WI38 (cell line): ENCODE data around the gene SPARCL1.

ENCODE experiments used
- H3K4me3 ChIP-seq: 2 replicates; pipeline ENCODE4 v1.5.1; 2011; ENCODE audit warnings: low read depth, mild to moderate bottlenecking, control low read depth, low read length
- TF ChIP-seq, protein P1 (sequence below): IDR thresholded peaks from 2 replicates; pipeline ENCODE4 v1.5.1; 2012; ENCODE audit warnings: low read depth, mild to moderate bottlenecking, control low read depth, low read length

SPARCL1 gene

DNA sequence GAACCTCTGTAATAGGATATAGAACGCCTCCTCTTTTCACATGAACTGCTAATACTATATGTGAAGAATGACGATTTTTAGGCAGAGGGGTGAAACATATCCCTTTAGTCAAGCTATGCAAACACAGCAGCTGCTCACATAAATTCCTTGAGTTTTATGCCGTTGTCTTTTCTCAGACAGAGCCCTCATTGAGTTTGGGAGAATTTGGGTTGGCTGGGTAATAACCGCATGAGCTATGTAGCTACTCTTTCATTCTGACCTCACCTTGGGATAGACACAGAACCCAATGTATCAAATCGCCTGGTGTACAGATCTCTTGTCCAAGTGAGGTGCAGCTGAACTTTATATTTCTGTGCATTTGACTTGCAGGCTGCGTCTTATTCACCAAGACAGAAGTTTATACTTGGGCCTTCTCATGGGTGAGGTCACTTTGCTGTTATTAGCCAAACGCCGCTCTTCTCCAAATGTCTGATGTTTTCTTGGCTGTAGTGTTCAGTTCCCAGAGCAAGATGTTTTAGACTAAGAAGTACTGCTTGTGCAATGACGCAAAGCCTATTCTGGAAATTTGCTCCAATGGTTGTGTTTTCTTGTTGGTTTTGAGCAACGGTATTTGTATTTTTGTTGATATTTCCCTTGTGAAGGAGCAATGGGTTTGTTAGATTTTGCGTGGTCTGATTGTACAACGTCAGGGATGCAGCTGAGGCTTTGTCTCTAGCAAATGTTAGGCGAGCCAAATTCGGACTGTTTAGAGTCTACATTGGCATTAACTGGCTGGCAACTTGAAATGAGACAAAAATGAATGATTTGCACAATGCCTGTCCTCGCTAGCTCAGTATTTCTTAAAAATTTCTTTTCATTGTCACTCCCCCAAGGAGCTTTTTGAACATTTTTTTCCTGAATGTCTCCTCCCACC lies 11.2 kb upstream of the SPARCL1 start:
- no peak overlapping the region for H3K4me3 ChIP-seq
- TF ChIP-seq, protein P1, sequence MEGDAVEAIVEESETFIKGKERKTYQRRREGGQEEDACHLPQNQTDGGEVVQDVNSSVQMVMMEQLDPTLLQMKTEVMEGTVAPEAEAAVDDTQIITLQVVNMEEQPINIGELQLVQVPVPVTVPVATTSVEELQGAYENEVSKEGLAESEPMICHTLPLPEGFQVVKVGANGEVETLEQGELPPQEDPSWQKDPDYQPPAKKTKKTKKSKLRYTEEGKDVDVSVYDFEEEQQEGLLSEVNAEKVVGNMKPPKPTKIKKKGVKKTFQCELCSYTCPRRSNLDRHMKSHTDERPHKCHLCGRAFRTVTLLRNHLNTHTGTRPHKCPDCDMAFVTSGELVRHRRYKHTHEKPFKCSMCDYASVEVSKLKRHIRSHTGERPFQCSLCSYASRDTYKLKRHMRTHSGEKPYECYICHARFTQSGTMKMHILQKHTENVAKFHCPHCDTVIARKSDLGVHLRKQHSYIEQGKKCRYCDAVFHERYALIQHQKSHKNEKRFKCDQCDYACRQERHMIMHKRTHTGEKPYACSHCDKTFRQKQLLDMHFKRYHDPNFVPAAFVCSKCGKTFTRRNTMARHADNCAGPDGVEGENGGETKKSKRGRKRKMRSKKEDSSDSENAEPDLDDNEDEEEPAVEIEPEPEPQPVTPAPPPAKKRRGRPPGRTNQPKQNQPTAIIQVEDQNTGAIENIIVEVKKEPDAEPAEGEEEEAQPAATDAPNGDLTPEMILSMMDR, result no peak

DNA sequence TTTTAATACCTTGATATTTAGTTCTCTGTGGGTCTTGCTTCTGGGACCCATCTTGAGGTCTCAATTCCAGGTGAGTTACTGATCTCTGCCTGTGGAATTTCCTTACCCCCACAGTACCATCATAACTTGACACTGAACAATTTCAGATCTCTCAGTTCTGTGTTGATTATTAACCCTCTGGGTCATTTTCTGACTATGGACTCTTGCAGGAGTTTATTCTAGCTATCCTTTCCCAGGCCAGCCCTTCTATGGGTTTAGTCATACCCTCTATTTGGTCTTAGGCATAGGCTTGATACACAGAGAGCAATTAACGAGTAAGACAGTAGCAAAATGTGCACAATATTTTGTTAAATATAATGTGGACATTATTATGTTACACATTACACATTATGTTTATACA lies 3.7 kb upstream of the SPARCL1 start:
- H3K4me3 ChIP-seq, result no peak overlapping the region
- TF ChIP-seq, protein P1, result no peak

DNA sequence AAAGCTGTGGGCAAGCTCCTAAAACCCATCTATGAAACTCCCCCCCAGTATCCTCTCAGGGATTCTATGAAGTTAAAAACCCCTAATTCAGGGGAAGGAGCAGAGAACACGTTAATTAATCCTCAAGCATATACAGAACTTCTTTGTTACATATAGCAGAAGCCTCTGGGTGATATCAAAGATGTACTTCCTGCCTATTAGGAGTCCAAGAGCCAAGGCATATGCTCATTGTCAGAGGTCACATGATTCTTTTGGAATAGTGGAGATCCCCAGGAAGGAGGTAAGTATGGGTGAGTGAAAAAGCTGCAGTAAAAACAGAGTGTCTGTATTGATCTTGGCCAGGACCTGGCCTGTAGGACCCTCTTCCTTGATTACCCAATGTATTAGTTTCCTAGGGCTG lies 2.9 kb upstream of the SPARCL1 start:
- TF ChIP-seq, protein P1, result no peak

DNA sequence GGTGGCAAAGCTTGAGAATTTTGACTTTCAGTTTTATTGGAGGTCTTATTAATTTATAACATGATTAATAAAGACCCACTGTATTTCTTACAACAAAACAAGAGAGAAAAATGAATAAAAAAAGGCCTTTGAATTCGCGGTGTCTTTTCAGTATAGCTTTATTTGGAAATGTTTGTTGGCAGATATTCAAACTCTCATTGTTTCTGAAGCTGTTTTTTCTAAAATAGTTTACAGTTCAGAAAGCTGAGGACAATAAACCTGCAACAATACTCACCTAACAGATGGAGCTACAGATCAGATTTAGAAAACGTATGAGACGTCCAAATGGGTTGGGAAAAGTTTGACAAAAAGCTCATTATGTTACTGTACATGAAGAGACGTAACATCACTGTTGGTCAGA lies 2.4 kb upstream of the SPARCL1 start:
- no peak overlapping the region for H3K4me3 ChIP-seq
- TF ChIP-seq, protein P1, result no peak

More for the DNA sequence above, 2.9 kb upstream of the SPARCL1 start:
- H3K4me3 ChIP-seq, result no peak overlapping the region

GRCh38 chr4:87530868-87531267 lies 1.7 kb upstream of the SPARCL1 start:
- H3K4me3 ChIP-seq, result no peak overlapping the region
- TF ChIP-seq, protein P1, result no peak

DNA sequence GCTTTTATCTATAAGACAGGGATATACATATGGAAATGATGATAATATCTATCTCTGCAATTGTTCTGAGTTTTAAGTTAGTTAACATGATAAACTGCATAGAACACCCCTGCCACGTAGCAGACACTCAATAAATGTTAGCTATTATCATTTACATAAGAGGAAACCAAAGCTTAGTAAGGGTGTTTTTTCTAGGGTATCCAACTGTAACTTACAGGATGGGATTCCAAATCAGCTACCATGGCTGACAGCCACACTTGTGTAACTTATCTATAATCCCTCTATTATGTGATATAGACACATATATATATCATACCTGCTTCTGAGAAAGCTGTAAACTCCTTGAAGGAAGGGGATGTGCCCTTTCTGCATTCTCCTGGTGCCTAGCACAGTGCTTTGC lies 1.1 kb upstream of the SPARCL1 start:
- TF ChIP-seq, protein P1, result no peak
- H3K4me3 ChIP-seq, result no peak overlapping the region

GRCh38 chr4:87527431-87528220 lies 1.6 kb downstream of the SPARCL1 start:
- H3K4me3 ChIP-seq, result no peak overlapping the region
- TF ChIP-seq, protein P1, result no peak
